GM12874 (cell line): ENCODE results near the gene CCNY.

ENCODE experiments used
- TF ChIP-seq, protein P1 (sequence below): IDR thresholded peaks from 2 replicates; pipeline ENCODE4 v1.5.1; 2011; ENCODE audit warnings: low read depth, mild to moderate bottlenecking, control low read depth, low read length, moderate library complexity; ENCODE audit not compliant: insufficient read depth

CCNY gene

DNA sequence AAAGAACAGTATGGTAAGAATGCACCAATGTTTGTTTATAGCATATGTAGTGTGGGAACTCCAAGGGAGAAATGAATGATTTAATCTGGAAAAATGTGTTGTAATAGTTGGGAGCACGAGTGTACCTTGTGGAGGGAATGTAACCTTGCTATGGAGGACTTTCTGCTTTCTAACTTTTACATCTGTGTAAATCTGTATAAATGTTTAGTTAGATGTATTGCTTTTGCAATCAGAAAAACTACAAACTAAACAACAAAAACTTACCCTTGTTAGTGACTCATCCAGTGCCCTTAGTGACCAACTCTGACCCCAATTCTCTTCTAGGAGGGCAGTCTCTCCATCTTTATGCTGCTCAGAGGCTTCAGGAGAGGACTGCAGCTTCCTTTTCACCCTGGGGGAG is 89.3 kb downstream of the CCNY start:
- TF ChIP-seq, protein P1, sequence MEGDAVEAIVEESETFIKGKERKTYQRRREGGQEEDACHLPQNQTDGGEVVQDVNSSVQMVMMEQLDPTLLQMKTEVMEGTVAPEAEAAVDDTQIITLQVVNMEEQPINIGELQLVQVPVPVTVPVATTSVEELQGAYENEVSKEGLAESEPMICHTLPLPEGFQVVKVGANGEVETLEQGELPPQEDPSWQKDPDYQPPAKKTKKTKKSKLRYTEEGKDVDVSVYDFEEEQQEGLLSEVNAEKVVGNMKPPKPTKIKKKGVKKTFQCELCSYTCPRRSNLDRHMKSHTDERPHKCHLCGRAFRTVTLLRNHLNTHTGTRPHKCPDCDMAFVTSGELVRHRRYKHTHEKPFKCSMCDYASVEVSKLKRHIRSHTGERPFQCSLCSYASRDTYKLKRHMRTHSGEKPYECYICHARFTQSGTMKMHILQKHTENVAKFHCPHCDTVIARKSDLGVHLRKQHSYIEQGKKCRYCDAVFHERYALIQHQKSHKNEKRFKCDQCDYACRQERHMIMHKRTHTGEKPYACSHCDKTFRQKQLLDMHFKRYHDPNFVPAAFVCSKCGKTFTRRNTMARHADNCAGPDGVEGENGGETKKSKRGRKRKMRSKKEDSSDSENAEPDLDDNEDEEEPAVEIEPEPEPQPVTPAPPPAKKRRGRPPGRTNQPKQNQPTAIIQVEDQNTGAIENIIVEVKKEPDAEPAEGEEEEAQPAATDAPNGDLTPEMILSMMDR: no peak

DNA sequence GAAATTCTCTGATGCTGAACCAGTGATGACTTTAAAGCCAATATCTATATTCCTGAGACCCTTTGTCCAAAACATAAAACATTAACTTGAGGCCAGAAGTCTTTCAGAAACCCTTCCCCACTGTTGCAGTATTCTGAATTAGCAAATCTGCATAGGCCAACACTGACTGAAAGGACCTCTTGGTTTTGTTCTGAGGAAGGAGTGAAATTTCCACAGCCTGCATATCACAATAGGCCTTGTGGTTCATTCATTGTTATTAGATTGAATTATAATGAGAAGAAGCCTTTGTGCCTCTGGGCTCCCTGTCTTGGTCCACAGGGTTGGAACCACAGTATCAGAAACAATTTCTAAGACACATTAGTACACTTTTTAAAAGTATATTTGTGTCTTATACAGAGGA is 90.3 kb downstream of the CCNY start:
- TF ChIP-seq, protein P1: no peak

DNA sequence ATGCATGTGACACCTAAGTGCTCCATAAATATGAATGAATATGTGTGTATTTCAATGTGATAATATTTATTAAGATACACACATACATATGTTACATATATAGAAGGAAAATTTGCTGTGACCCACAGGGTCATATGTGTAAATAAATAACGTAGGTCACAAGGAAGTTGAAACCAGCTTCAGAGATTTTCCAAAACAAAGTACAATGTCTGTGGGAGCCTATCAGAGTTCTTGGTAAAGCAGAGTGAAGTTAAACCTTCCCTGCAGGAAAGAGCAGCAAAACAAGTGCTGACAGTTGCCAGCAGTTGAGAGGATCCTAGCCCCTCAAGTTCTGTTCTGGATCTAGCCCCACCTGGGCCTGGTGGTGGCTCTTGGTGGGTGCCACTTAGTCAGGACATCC is 91.2 kb downstream of the CCNY start:
- TF ChIP-seq, protein P1: no peak

DNA sequence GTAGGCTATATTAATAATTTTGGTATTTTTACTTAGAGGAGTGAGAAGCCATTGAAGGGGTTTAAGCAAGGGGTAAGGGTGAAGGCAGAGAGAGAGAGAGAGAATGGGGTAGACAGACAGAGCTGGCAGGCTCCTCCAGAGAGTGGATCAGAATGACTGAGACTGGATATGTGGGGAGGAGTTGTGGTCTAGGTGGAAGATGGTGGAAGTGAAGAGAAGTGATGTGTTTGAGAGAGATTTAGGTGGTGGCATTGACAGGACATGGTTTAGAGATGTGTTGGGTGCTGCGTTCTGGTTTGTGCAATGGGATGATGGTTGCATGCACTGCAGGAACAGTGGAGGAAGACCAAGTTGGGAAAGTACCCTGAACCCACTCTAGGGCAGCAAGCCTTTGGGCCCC is 92.2 kb downstream of the CCNY start:
- TF ChIP-seq, protein P1: no peak

DNA sequence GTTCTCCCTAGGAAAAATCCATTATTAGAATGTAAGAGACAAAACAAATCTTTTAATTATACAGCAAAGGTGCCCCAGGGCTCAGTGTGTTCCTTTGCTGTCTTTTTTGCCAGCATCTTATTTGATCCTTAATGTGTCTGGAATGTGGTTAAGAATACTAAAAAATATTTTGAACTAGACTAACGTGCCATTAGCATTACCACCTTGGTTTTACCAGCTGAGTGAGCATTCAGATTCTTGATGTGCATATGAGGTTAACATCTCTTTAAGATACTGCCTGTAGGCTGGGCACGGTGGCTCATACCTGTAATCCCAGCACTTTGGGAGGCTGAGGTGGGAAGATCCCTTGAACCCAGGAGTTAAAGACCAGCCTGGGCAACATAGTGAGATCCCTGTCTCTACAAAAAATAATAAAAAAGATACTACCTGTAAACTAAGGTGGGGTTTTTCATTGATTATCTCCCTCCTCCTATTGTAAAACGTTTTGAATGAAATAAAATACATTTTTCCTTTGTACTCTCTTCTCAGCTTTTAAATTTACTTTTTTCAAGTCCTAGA is 96.6 kb downstream of the CCNY start:
- TF ChIP-seq, protein P1: no peak

DNA sequence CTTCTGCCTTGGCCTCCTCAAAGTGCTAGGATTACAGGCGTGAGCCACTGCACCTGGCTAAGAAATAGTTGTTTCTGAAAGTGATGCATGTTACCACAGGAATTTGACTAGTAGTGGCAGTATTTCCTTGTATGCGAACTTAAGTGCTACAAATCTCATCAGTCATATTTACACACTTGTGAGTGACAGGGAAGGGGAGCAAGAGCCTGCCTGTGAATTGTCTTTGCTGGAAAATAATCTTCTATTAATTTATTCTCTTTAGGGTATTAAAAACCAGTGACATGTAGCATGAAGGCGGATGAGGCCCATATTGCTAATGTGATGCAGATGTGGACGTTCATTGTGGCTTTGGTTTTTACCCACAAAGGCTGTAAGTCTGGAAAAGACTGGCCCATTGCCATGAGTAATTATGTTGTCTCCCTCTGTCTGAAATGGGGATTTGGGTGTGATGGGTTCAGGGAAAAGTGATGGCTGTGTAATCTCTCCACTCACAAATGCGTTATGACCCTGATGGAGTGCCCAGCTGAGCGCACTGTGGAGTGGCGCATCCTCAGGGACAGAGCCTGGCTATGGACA is 97.6 kb downstream of the CCNY start:
- TF ChIP-seq, protein P1: no peak

DNA sequence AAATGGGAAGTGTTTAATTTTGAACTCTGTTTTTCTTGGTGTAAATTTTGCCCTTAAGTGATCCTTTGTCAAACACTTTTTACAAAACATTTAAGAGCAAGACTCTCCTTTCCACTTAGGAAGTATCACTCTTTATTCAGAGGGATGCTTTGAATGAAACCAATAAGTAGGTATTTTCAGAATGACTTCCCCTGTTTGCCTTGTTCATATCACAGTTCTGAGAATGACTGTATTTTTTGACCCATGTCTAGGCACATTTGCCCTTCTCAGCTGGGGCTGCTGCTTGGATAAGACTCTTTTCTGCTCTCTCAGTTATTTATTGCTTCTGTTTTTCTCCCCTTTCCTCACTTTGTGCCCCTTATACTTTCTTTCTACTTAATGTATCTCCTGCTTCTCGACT is 98.2 kb downstream of the CCNY start:
- TF ChIP-seq, protein P1: no peak
